HG03439 (cell line): Measurements from ENCODE around the gene SNORC.

Experiments
- ATAC-seq: cut with Tn5 transposase; IDR thresholded peaks from one replicate; pipeline ENCODE4 v1.9.1; 2021; ENCODE audit warnings: mild to moderate bottlenecking, moderate library complexity; ENCODE audit not compliant: unreplicated experiment

Gene SNORC

DNA sequence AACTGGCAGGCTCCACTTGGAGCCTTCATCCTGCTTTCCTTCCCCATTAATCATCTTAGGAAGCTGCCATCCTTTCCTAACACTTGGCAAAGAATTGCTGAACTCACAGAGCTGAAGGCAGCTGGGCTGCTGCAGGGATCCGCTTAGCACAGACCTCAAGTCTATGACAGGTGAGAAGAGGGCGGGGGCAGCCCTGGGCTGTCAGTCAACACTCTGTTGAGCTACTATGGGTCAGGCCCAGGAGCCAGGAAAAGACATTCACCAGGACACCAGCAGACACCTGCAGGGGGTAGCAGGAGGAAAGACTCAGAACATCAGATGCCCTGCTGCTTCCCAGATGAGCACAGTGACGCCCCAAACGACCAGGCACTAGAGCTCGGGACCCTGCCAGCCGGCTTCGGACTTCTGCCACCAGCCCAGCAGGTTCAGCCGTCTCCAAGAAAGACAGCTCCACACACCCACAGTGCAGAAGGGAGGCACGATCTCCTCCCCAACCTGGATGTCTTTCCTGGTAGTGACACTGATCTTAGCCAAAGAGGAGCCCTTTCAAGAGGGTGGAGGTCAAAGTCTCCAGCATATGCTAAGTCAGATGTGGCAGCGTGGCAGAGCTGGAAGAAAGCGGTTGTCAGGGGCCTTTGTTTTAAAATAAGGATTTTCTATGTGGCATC lies 55.2 kb downstream of the SNORC start:
- no peak for ATAC-seq

DNA sequence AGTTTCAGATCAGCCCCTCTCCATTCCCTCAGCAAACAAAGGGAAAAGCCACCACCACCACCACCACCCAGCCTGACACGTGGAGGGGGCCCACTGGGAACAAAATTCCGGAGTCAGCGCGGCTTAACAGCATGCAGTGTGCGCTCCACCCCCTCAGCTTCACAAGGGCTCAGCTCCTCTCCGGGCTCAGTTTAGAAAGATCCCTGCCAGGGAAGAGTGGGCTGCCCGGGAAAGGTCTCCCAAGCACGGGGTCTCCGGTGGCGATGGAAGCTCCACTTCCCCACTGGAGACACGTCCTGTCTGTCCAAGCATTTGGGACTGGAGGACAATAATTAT lies 55.7 kb downstream of the SNORC start:
- no peak for ATAC-seq

GRCh38 chr2:232926431-232926939 lies 56.4 kb downstream of the SNORC start:
- no peak for ATAC-seq

DNA sequence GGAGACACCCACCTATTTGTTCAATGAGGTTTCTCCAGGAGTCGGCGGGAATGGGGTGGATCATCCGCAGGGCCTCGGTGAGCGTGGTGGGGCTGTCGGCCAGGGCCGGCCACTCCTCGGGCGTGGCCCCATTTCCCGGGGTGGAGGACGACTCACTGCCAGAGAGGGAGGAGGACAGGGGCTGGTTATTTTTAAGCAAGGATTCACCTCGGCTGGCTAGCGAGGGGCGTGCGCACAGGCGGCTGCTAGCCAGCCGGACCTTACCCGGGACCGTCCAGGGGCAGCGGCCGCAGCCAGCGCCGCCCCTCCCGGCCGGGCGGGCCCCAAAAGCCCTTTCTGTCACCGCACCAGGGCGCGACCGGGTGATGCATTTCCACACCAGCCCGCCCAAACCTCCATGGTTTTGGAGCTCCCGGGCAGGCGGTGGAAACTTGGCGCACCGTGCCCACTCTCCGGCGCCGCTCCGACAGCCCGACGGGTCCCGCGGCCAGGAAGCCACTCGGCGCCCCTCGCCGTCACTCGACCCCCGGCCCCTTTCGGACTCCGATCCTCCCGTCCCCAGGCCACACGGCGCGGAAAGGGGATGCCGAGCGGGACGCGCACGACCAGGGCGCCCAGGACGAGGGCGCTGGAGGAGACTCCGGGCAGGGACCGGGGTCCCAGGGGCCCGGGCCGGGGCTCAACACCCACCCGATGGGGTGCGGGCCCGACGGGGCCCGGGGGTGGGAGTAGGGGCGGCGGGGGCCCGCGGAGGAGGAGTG lies 57.1 kb downstream of the SNORC start:
- ATAC-seq, result no peak

- ATAC-seq, result no peak
These were observed 57.9 kb downstream of the SNORC start for GRCh38 chr2:232927793-232928550.
